A172 (cell line): ENCODE results near the gene XPO5. TPM values are rescaled to one million over a fixed set of nuclear protein-coding genes. Genes with fewer than 3 reads are reported as not detected.

ENCODE experiments used
- DNase-seq: peaks from one replicate; pipeline ENCODE4 v3.0.0-alpha.2; 2015; ENCODE audit warnings: low spot score
- total RNA-seq: library from RNA; depleted of rRNA; stranded (reverse); fragments of >200 nt; shearing (Covaris generic); gene quantifications from 2 replicates; pipeline ENCODE4 v1.2.3, GENCODE V29; 2014; rRNA removed

Gene XPO5
- total RNA-seq, 1 experiment from 2014 or later = 49.0 TPM

DNA sequence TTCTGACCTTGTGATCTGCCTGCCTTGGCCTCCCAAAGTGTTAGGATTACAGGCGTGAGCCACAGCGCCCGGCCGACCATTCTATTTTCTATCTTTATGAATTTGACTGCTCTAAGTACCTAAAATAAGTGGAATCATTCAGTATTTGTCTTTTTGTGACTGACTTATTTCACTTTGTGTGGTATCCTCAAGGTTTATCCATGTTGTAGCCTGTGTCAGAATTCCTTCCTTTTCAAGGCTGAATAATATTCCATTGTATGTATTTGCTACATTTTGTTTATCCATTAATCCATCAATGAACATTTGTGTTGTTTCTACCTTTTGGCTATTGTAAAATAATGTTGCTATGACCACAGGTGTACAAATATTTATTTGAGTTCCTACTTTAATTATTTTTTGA lies 103.3 kb downstream of the XPO5 start:
- DNase-seq = no peak

Other genes with a start within 250 kb of the XPO5 start
- 7.7 and 11.0 TPM in 2 replicates for gene ZNF318, start 206.4 kb downstream of the XPO5 start, total RNA-seq
- gene ABCC10, start 148.5 kb downstream of the XPO5 start, total RNA-seq = 11.1 and 13.9 TPM in 2 replicates
- gene DLK2, start 120.5 kb downstream of the XPO5 start, total RNA-seq = 0.81 and 3.0 TPM in 2 replicates
- 10.9 and 14.3 TPM in 2 replicates for gene TJAP1, start 98.5 kb downstream of the XPO5 start, total RNA-seq
- gene LRRC73, start 65.7 kb downstream of the XPO5 start, total RNA-seq = 1.2 and 2.3 TPM in 2 replicates
- 122 and 155 TPM in 2 replicates for gene YIPF3, start 59.1 kb downstream of the XPO5 start, total RNA-seq
- gene POLR1C, start 58.9 kb downstream of the XPO5 start, total RNA-seq = 46.0 and 50.1 TPM in 2 replicates
- gene POLH, start 147 bp upstream of the XPO5 start, total RNA-seq = 28.2 and 41.7 TPM in 2 replicates
- gene GTPBP2, start 53.2 kb upstream of the XPO5 start, total RNA-seq = 25.3 and 40.4 TPM in 2 replicates
- 23.0 and 38.0 TPM in 2 replicates for gene MAD2L1BP, start 59.8 kb upstream of the XPO5 start, total RNA-seq
- gene RSPH9, start 69.0 kb upstream of the XPO5 start, total RNA-seq = not detected in 2 replicates
- gene MRPS18A, start 111.8 kb upstream of the XPO5 start, total RNA-seq = 84.5 and 93.4 TPM in 2 replicates
- 29.0 and 35.2 TPM in 2 replicates for gene VEGFA, start 194.2 kb upstream of the XPO5 start, total RNA-seq